ENCODE results near the gene CFAP251. TPM values are rescaled to one million over a fixed set of nuclear protein-coding genes. Genes with fewer than 3 reads are reported as not detected.
A peak's percentile ranks its signal among the peaks of the same experiment; 100 is the strongest.
"Not testable (repeated sequence)": the region's sequence is repeated elsewhere in the genome, so short reads cannot be mapped to it uniquely, and the experiment has no call there.

CFAP251 gene
- total RNA-seq, 1 experiment from 2014 or later, result 17.9 TPM

DNA sequence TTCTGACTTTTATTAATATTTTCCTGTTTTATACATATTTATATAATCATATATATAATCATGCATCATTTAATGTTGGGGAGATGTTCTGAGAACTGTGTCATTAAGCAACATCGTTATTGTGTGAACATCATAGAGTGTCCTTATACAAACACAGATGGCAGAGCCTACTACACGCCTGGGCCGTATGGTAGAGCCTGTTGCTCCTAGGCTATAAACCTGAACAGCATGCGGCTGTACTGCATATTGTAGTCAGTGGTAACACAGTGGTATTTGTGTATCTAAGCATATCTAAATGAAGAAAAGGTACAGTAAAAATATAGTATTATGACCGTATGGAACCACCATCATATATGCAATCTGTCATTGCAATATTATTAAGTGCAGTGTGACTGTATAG, 58.6 kb downstream of the CFAP251 start:
- no peaks in the 10 kb centered on the region for H3K36me3 ChIP-seq (ENCODE audit: insufficient read depth, low read length)
- peaks cover 44% of the 10 kb centered on the region for H3K4me1 ChIP-seq (ENCODE audit: low read length)
- no peak for DNase-seq
- no peaks in the 10 kb centered on the region for H4K20me1 ChIP-seq (ENCODE audit: insufficient read depth, low read depth, low read length)
- H3K79me2 ChIP-seq (ENCODE audit: low read length), result no peaks in the 10 kb centered on the region
- H2AFZ ChIP-seq (ENCODE audit: low read length), result no peak overlapping the region
- H3K27ac ChIP-seq (ENCODE audit: low read length), result no peak overlapping the region
- H3K9me2 ChIP-seq (replicated peaks; ENCODE audit: insufficient read depth, low read length), result no peaks in the 10 kb centered on the region
- no peaks in the 10 kb centered on the region for H3K9me3 ChIP-seq (ENCODE audit: low read length)
- no peaks in the 10 kb centered on the region for H3K27me3 ChIP-seq (ENCODE audit: low read length)
- no peak overlapping the region for H3K9ac ChIP-seq (ENCODE audit: low read length)
- H3K4me3 ChIP-seq (ENCODE audit: low read length), result no peak overlapping the region
- no peak overlapping the region for H3K4me2 ChIP-seq (ENCODE audit: low read depth, low read length, poor library complexity, severe bottlenecking)

DNA sequence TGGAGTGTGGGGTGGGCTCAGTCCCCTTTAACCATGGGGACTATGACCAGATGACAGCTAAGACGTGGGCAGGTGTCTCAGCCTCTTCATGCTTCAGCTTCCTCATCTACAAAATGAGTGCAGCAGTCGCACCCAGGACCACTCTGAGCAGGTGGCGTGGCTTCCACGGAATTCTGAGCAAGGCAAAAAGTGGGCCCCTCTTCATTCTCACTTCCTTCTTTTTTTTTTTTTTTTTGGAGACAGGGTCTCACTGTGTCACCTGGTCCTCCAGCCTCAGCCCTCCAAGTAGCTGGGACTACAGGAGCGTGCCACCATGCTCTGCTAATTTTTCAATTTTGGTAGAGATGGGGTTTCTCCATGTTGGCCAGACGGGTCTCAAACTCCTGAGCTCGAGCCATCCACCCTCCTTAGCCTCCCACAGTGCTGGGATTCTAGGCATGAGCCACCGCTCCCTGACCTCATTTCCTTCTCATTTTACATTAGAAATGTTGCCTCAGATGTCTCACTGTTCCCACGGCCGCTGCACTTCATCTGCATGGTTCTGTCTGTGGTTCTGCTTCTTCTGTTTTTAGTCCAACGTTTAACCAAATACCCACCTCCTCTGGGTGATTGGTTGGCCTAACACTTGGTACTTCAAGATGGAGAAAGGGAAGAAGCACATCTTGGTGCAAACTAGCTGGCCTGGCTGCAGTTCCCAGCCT, 61.9 kb downstream of the CFAP251 start:
- peak overlapping the region; percentile 98 for H3K27ac ChIP-seq (ENCODE audit: low read length)
- peaks cover 66% of the 10 kb centered on the region for H3K4me1 ChIP-seq (ENCODE audit: low read length)
- H3K79me2 ChIP-seq (ENCODE audit: low read length), result no peaks in the 10 kb centered on the region
- H3K4me3 ChIP-seq (ENCODE audit: low read length), result peak overlapping the region; percentile 38
- no peaks in the 10 kb centered on the region for H3K9me3 ChIP-seq (ENCODE audit: low read length)
- H3K9me2 ChIP-seq (replicated peaks; ENCODE audit: insufficient read depth, low read length), result no peaks in the 10 kb centered on the region
- peak overlapping the region; percentile 73 for H3K9ac ChIP-seq (ENCODE audit: low read length)
- no peaks in the 10 kb centered on the region for H3K27me3 ChIP-seq (ENCODE audit: low read length)
- H2AFZ ChIP-seq (ENCODE audit: low read length), result no peak overlapping the region
- no peaks in the 10 kb centered on the region for H3K36me3 ChIP-seq (ENCODE audit: insufficient read depth, low read length)
- peak; percentile 94 for DNase-seq
- H4K20me1 ChIP-seq (ENCODE audit: insufficient read depth, low read depth, low read length), result no peaks in the 10 kb centered on the region
- peak overlapping the region; percentile 63 for H3K4me2 ChIP-seq (ENCODE audit: low read depth, low read length, poor library complexity, severe bottlenecking)

GRCh38 chr12:121980892-121981272, 62.5 kb downstream of the CFAP251 start:
- Histone ChIP-seq H3K9ac (ENCODE audit: low read length) (peak overlapping the region; percentile 73), H3K27ac (ENCODE audit: low read length) (peak overlapping the region; percentile 98), H3K27me3 (ENCODE audit: low read length) (no peaks in the 10 kb centered on the region), H4K20me1 (ENCODE audit: insufficient read depth, low read depth, low read length) (no peaks in the 10 kb centered on the region), H3K36me3 (ENCODE audit: insufficient read depth, low read length) (no peaks in the 10 kb centered on the region), H3K79me2 (ENCODE audit: low read length) (no peaks in the 10 kb centered on the region), H3K4me3 (ENCODE audit: low read length) (peak overlapping the region; percentile 38), H3K9me3 (ENCODE audit: low read length) (no peaks in the 10 kb centered on the region), H3K4me1 (ENCODE audit: low read length) (peaks cover 66% of the 10 kb centered on the region), H3K4me2 (ENCODE audit: low read depth, low read length, poor library complexity, severe bottlenecking) (peak overlapping the region; percentile 63), H3K9me2 (replicated peaks; ENCODE audit: insufficient read depth, low read length) (no peaks in the 10 kb centered on the region), H2AFZ (ENCODE audit: low read length) (no peak overlapping the region)
- no peak for DNase-seq

DNA sequence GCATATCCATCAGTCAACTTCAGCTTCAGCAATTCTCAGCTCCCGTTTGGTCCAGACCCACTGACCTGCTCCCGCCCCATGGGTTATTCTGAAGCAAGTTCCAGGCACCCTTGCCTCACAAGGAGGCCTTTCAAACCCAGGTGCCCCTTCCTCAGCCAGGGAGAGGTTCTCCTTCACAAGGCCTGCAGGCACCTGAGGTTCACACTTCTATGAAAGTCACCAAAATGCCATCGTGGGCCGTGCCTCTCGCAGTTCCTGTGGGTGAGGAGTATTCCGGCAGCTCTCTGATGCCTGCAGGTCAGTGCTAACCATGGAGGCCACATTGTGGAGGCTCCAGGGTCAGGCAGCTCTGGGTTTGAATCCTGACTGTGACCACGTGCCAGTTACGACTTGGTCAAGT, 63.1 kb downstream of the CFAP251 start:
- Histone ChIP-seq H2AFZ (ENCODE audit: low read length) (no peak overlapping the region), H3K36me3 (ENCODE audit: insufficient read depth, low read length) (no peaks in the 10 kb centered on the region), H3K79me2 (ENCODE audit: low read length) (no peaks in the 10 kb centered on the region), H3K9me2 (replicated peaks; ENCODE audit: insufficient read depth, low read length) (no peaks in the 10 kb centered on the region), H3K4me3 (ENCODE audit: low read length) (peak overlapping the region; percentile 10; the same call in 1 of the 2 replicates), H3K27ac (ENCODE audit: low read length) (peak overlapping the region; percentile 98), H3K9me3 (ENCODE audit: low read length) (no peaks in the 10 kb centered on the region), H4K20me1 (ENCODE audit: insufficient read depth, low read depth, low read length) (no peaks in the 10 kb centered on the region), H3K9ac (ENCODE audit: low read length) (peak overlapping the region; percentile 73), H3K4me2 (ENCODE audit: low read depth, low read length, poor library complexity, severe bottlenecking) (peak overlapping the region; percentile 63), H3K27me3 (ENCODE audit: low read length) (no peaks in the 10 kb centered on the region), H3K4me1 (ENCODE audit: low read length) (peaks cover 66% of the 10 kb centered on the region)
- peak; percentile 81 for DNase-seq

DNA sequence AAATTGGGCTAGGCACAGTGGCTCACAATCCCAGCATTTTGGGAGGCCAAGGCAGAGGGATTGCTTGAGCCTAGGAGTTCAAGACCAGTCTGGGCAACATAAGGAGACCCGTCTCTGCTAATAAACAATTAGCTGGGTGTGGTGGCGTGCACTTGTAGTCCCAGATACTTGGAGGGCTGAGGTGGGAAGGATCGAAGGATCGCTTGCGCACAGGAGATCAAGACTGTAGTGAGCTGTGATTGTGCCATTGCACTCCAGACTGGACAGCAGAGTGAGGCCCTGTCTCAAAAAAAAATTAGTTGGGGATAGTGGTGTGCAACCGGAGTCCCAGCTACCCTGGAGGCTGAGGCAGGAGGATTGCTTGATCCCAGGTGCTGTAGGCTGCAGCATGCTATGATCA, 64.6 kb downstream of the CFAP251 start:
- H3K27ac ChIP-seq (ENCODE audit: low read length), result peak overlapping the region; percentile 98
- no peaks in the 10 kb centered on the region for H3K27me3 ChIP-seq (ENCODE audit: low read length)
- peak overlapping the region; percentile 73 for H3K9ac ChIP-seq (ENCODE audit: low read length)
- no peaks in the 10 kb centered on the region for H3K79me2 ChIP-seq (ENCODE audit: low read length)
- peak overlapping the region; percentile 1; the same call in 1 of the 2 replicates for H3K4me3 ChIP-seq (ENCODE audit: low read length)
- no peaks in the 10 kb centered on the region for H3K36me3 ChIP-seq (ENCODE audit: insufficient read depth, low read length)
- no peak for DNase-seq
- peak overlapping the region; percentile 63 for H3K4me2 ChIP-seq (ENCODE audit: low read depth, low read length, poor library complexity, severe bottlenecking)
- no peaks in the 10 kb centered on the region for H3K9me2 ChIP-seq (replicated peaks; ENCODE audit: insufficient read depth, low read length)
- H4K20me1 ChIP-seq (ENCODE audit: insufficient read depth, low read depth, low read length), result no peaks in the 10 kb centered on the region
- H3K4me1 ChIP-seq (ENCODE audit: low read length), result peaks cover 72% of the 10 kb centered on the region
- H3K9me3 ChIP-seq (ENCODE audit: low read length), result no peaks in the 10 kb centered on the region
- no peak overlapping the region for H2AFZ ChIP-seq (ENCODE audit: low read length)

DNA sequence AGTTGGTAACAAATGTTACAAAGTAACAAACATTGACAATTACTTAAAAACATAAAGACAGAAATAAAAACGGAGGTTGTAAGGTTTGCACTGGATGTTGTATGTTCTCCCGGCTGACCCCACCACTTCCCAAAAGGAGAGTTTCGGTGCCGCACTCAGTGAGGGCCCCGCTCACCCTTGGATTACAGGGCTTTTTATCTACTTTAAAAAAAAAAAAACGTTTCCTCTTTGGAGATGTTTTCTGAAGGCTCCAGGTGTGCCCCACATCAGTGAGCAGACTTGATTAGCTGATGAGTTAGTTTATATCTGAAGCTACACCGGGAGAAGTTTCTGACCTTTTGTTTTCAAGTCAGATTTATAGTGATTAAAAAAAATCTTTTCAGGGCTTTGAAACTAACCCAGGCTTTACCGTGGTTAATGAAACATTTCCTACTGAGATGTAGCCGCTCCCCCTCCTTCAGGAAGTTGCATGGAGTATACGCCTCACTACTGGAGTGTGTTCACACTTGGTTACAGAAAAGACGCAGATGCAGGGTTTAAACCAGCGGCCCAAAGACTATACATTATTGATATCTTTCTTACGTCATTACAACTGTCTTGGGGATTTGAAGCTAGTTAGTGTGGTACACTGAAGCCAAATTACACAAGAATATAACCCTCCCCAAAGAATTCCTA, 65.3 kb downstream of the CFAP251 start:
- Histone ChIP-seq H3K4me2 (ENCODE audit: low read depth, low read length, poor library complexity, severe bottlenecking) (peak overlapping the region; percentile 63), H3K4me3 (ENCODE audit: low read length) (peak overlapping the region; percentile 1; the same call in 1 of the 2 replicates), H3K36me3 (ENCODE audit: insufficient read depth, low read length) (no peaks in the 10 kb centered on the region), H3K27me3 (ENCODE audit: low read length) (no peaks in the 10 kb centered on the region), H3K9ac (ENCODE audit: low read length) (peak overlapping the region; percentile 73), H3K4me1 (ENCODE audit: low read length) (peaks cover 69% of the 10 kb centered on the region), H3K79me2 (ENCODE audit: low read length) (no peaks in the 10 kb centered on the region), H4K20me1 (ENCODE audit: insufficient read depth, low read depth, low read length) (no peaks in the 10 kb centered on the region), H3K9me2 (replicated peaks; ENCODE audit: insufficient read depth, low read length) (no peaks in the 10 kb centered on the region), H3K27ac (ENCODE audit: low read length) (peak overlapping the region; percentile 98), H3K9me3 (ENCODE audit: low read length) (no peaks in the 10 kb centered on the region), H2AFZ (ENCODE audit: low read length) (peak overlapping the region; percentile 84; the same call in 1 of the 2 replicates)
- peak; percentile 85 for DNase-seq

DNA sequence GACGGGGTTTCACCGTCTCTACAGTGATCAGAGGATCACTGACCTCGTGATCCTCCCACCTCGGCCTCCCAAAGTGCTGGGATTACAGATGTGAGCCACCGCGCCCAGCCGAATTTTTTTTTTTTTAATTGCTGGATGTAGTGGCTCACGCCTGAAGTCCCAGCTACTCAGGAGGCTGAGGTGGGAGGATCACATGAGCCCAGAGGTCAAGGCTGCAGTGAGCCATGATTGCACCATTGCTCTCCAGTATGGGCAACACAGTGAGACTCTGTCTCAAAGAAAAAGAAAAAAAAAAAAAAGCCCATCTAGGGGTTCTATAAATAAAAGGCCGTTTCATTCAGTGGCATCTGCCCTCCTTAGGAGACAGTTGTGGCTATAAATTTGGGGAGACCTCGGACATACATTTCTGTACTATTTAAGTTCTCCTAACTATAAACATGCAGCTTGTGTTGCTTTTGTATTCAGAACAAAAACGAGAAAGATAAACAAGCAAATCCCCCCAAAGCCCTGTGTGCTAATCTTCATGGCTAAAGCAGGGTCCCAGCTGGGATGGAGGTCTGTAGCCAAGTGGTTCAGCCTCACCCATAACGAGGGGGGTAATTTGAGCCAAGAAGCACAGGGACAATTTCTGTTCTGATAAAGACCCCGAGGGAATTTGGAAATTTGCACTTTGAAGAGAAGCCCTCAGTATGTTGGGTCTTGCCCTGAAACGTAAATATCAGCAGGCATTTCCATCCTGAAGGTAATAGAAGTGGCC, 68.3 kb downstream of the CFAP251 start:
- H3K27me3 ChIP-seq (ENCODE audit: low read length), result no peaks in the 10 kb centered on the region
- 0 out of 2 replicates have a peak overlapping the region, but pooled peaks have one; percentile 13 for H3K9ac ChIP-seq (ENCODE audit: low read length)
- peaks cover 61% of the 10 kb centered on the region for H3K4me1 ChIP-seq (ENCODE audit: low read length)
- H3K36me3 ChIP-seq (ENCODE audit: insufficient read depth, low read length), result no peaks in the 10 kb centered on the region
- no peaks in the 10 kb centered on the region for H3K9me2 ChIP-seq (replicated peaks; ENCODE audit: insufficient read depth, low read length)
- DNase-seq, result no peak
- H3K4me2 ChIP-seq (ENCODE audit: low read depth, low read length, poor library complexity, severe bottlenecking), result no peak overlapping the region
- H4K20me1 ChIP-seq (ENCODE audit: insufficient read depth, low read depth, low read length), result no peaks in the 10 kb centered on the region
- no peak overlapping the region for H3K4me3 ChIP-seq (ENCODE audit: low read length)
- no peaks in the 10 kb centered on the region for H3K79me2 ChIP-seq (ENCODE audit: low read length)
- peak overlapping the region; percentile 47 for H3K27ac ChIP-seq (ENCODE audit: low read length)
- no peak overlapping the region for H2AFZ ChIP-seq (ENCODE audit: low read length)
- H3K9me3 ChIP-seq (ENCODE audit: low read length), result no peaks in the 10 kb centered on the region

DNA sequence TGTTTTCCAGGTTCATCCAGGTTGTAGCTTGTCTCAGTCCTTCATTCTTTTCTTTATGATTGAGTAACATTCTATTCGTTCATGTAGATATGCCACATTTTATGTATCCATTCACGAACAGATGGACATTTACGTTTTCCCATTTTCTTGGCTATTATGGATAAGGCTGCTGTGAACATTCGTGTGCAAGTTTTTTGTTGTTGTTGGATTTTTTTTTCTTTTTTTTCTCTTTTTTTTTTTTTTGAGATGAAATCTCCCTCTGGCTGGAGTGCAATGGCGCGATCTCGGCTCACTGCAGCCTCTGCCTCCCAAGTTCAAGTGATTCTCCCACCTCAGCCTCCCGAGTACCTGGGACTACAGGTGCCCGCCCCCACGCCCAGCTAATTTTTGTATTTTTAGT, 70.1 kb downstream of the CFAP251 start:
- not testable (repeated sequence) for H4K20me1 ChIP-seq (ENCODE audit: insufficient read depth, low read depth, low read length); H3K9me3 ChIP-seq (ENCODE audit: low read length); H3K4me2 ChIP-seq (ENCODE audit: low read depth, low read length, poor library complexity, severe bottlenecking); DNase-seq; H2AFZ ChIP-seq (ENCODE audit: low read length); H3K36me3 ChIP-seq (ENCODE audit: insufficient read depth, low read length); H3K27me3 ChIP-seq (ENCODE audit: low read length); H3K79me2 ChIP-seq (ENCODE audit: low read length); H3K9ac ChIP-seq (ENCODE audit: low read length); H3K9me2 ChIP-seq (replicated peaks; ENCODE audit: insufficient read depth, low read length); H3K4me3 ChIP-seq (ENCODE audit: low read length)
- Histone ChIP-seq H3K4me1 (ENCODE audit: low read length) (peaks cover 48% of the 10 kb centered on the region), H3K27ac (ENCODE audit: low read length) (peak overlapping the region; percentile 92)
